SH-SY5Y (cell line): ENCODE data around the gene HDDC3.

Experiments used
- GATA2 ChIP-seq: IDR thresholded peaks from 2 replicates; pipeline ENCODE4 v1.6.1; 2011; ENCODE audit warnings: mild to moderate bottlenecking, low read depth, low read length
- GATA3 ChIP-seq: IDR thresholded peaks from 2 replicates; pipeline ENCODE4 v1.6.1; 2011; ENCODE audit warnings: low read depth, mild to moderate bottlenecking, low read length, moderate library complexity

DNA sequence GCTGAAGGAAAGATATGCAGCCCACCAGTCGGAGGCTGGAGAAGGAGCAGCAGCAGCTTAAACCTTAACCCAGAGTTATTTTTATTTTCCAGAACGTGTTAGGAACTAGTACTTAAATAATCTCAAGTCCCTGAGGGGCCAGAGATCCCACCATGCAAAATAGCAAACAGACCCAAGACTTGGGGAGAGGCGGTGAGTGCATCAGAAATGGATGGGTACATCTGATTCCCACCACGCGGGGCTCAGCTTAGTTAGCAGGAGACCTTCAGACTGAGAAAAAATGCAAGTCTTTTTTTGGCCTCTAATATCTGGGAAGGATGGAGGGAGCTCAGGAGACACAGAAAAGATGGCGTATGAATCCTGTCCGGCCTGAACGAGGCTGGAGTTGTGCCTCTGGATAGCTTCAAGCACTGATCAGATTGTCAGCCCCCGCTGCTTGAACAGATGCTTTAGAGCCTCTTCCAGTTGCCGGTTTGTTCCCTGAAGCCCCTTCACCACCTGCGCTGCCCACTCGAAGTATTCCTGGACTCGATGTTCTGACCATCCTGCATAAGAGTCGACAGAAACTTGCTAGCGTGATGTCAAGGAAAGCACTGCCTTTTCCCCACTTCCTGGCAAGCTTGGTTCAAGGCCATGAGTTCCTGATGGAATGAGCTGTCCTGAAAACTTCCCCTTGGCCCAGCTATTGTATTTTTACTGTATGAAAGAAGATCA is 1.3 kb downstream of the HDDC3 start:
- TF ChIP-seq GATA2 (no peak), GATA3 (no peak)
